Measurements from ENCODE around the gene ARPC2.

- TF ChIP-seq, protein P1, sequence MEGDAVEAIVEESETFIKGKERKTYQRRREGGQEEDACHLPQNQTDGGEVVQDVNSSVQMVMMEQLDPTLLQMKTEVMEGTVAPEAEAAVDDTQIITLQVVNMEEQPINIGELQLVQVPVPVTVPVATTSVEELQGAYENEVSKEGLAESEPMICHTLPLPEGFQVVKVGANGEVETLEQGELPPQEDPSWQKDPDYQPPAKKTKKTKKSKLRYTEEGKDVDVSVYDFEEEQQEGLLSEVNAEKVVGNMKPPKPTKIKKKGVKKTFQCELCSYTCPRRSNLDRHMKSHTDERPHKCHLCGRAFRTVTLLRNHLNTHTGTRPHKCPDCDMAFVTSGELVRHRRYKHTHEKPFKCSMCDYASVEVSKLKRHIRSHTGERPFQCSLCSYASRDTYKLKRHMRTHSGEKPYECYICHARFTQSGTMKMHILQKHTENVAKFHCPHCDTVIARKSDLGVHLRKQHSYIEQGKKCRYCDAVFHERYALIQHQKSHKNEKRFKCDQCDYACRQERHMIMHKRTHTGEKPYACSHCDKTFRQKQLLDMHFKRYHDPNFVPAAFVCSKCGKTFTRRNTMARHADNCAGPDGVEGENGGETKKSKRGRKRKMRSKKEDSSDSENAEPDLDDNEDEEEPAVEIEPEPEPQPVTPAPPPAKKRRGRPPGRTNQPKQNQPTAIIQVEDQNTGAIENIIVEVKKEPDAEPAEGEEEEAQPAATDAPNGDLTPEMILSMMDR (IDR thresholded peaks at IDR 0.05 in 4 of 5, conservative IDR thresholded peaks at IDR 0.05 in 1 of 5): no peak
- TF ChIP-seq POLR2A (IDR thresholded peaks at IDR 0.05): peak; percentile 66 to 69
Observed at GRCh38 chr2:218286570-218287459, 69.8 kb downstream of the ARPC2 start.

Measured in gastrocnemius medialis (tissue), 4 donors.